Measurements from ENCODE around the gene TMEM129. TPM values are rescaled to one million over a fixed set of nuclear protein-coding genes. Genes with fewer than 3 reads are reported as not detected.
A peak's percentile ranks its signal among the peaks of the same experiment; 100 is the strongest.

Gene TMEM129
- total RNA-seq, 2 experiments from 2014 or later = 21.9 to 22.4 TPM

DNA sequence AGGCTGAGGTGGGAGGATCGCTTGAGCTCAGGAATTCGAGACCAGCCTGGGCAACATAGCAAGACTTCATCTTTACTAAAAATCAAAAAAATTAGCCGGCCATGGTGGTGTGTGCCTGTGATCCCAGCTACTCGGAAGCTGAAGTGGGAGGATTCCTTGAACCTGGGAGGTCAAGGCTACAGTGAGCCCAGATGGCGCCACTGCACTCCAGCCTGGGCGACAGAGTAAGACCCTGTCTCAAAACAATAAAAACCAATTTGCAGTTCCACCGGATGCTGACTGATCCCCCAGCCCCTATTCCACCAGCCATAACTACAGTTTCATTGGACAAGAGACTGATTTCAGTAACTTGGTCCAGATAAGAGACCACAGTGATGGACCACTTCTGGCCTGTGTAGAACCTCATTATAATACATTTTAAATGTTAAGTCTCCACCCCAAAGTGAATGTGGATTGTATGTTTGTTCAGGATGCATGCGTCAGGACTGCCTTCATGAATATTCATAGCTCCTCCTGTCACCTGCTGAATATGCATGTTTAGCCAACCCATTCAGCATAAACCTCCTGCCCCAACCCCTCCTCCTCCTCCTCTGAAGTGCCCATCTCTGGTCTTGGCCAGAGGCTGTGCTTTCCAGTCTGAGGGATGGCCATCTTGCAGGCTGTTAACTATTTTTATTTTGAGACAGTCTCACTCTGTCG lies 6.7 kb downstream of the TMEM129 start:
- no peaks in the 10 kb centered on the region for H3K27me3 Mint-ChIP-seq (ENCODE audit: low read depth)
- no peak for DNase-seq
- H3K27ac Mint-ChIP-seq = peak overlapping the region; percentile 99
- peaks cover 54% of the 10 kb centered on the region for H3K36me3 Mint-ChIP-seq (ENCODE audit: low read depth)
- peaks cover 65% of the 10 kb centered on the region for H3K4me1 Mint-ChIP-seq (ENCODE audit: low read depth)
- ChIA-PET CTCF (interaction anchor here (0.9 to 4.0 kb wide), 5 partner anchors 12 to 20 kb away, joined by 3 to 46 read pairs (median 6); no protein-coding TSS in a partner anchor), POLR2A (interaction anchor here (1.0 to 4.1 kb wide), 3 partner anchors 7 to 159 kb away, joined by 3 to 112 read pairs (median 18); partner anchors contain the start of genes TACC3 and TMEM129)
- no peaks in the 10 kb centered on the region for H3K9me3 Mint-ChIP-seq (ENCODE audit: insufficient read depth)
- ATAC-seq = no peak
- H3K4me3 Mint-ChIP-seq = peak overlapping the region; percentile 99

DNA sequence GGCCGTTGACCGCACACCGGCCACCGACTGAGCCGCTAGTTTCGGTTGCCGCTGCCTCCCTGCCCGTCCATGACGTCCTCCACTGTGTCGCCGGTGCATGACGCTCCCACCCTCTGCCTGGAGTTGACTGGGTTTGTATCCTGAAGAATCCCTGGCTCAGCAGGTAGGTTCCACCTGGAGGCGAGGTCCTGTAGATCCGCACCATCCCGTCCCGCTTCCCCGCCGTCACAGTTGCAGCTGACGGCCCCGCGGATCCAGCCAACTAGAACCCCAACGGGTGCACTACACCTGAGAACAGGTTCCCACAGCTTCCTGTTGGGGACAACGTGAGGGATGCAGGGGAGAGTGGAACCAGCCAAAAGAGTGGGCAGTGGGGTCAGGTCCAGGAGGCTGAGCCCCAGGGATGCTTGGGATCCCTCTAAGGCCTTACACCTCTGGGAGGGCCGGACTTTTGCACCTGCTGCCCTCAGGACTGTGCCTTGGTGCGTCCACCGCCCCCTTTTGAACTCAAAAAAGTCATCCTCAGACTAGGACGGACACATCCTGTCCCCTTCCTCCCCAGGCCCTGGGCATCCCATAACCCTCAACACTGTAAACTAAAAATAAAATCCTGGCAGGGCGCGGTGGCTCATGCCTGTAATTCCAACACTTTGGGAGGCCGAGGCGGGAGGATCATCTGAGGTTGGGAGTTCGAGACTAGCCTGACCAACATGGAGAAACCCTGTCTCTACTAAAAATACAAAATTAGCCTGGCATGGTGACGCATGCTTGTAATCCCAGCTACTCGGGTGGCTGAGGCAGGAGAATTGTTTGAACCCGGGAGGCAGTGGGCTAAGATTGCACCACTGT lies 7.9 kb downstream of the TMEM129 start:
- DNase-seq = no peak
- peaks cover 70% of the 10 kb centered on the region for H3K4me1 Mint-ChIP-seq (ENCODE audit: low read depth)
- H3K4me3 Mint-ChIP-seq = peak overlapping the region; percentile 99
- CTCF ChIA-PET = interaction anchor here (0.9 to 4.0 kb wide), 7 partner anchors 9 to 19 kb away, joined by 3 to 46 read pairs (median 6); partner anchors contain the start of genes TACC3 and TMEM129
- peak overlapping the region; percentile 99 for H3K27ac Mint-ChIP-seq
- peak; percentile 2 for ATAC-seq
- H3K9me3 Mint-ChIP-seq (ENCODE audit: insufficient read depth) = no peaks in the 10 kb centered on the region
- no peaks in the 10 kb centered on the region for H3K27me3 Mint-ChIP-seq (ENCODE audit: low read depth)
- H3K36me3 Mint-ChIP-seq (ENCODE audit: low read depth) = peaks cover 63% of the 10 kb centered on the region
- POLR2A ChIA-PET = interaction anchor here (0.6 to 4.1 kb wide), 9 partner anchors 8 to 756 kb away, joined by 3 to 112 read pairs (median 4); partner anchors contain the start of genes RNF4, TACC3 and TMEM129

DNA sequence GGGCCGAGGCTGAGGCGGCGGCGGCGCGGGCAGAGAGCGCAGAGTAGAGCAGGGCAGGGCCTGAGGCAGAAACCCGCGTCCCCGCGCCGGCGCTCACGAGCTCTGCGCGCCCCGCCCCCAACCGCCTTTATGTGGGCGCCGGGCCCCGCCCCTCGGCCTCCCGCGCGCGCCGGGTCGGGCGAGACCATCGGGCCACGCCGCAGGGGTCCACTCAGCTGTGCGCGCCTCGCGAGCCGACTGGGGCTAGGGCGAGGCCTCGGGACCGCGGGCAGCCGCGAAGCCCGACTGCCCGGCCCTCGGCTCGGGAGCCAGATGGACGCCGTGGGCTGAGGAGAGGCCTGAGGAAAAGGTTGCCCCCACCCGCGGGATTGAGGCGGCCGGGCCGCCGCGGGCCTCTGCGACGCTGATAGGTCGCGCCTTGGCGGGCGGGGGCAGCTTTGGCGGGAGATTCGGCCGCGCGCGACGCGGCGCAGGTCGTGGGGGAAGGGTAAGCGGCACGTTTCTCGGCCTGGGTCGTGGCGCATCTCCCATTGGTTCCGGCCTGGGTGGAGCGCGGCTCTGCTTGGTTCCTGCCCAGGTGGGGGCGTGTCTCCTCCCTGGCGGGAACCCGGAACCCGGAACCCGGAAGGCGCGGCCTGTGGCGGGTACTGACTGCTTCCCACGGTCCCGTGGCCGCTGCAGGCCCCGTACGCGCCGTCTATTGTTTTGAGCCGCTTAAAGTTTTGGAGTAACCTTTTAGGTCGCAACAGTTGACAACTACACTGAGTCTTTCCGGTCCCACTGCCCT lies 8.7 kb downstream of the TMEM129 start, which contains the start of gene SLBP:
Gene SLBP (minus strand): TSS at position 104 of the 787 bp plus-strand sequence. CDS start 131 bp downstream, outside the sequence.
- DNase-seq = peak; percentile 99
- H3K36me3 Mint-ChIP-seq (ENCODE audit: low read depth) = peaks cover 64% of the 10 kb centered on the region
- H3K4me3 Mint-ChIP-seq = peak within 1 kb of the TSS; percentile 99
- CTCF ChIA-PET = interaction anchor here (1.3 to 4.0 kb wide), 6 partner anchors 10 to 18 kb away, joined by 6 to 46 read pairs (median 6); partner anchors contain the start of genes TACC3 and TMEM129
- no peaks in the 10 kb centered on the region for H3K27me3 Mint-ChIP-seq (ENCODE audit: low read depth)
- peaks cover 75% of the 10 kb centered on the region for H3K4me1 Mint-ChIP-seq (ENCODE audit: low read depth)
- H3K27ac Mint-ChIP-seq = peak within 1 kb of the TSS; percentile 99
- POLR2A ChIA-PET = interaction anchor here (0.6 to 4.1 kb wide), 14 partner anchors 8 to 528 kb away, joined by 3 to 112 read pairs (median 4); partner anchors contain the start of genes NSD2, TACC3 and TMEM129
- no peaks in the 10 kb centered on the region for H3K9me3 Mint-ChIP-seq (ENCODE audit: insufficient read depth)
- peak; percentile 90 for ATAC-seq

DNA sequence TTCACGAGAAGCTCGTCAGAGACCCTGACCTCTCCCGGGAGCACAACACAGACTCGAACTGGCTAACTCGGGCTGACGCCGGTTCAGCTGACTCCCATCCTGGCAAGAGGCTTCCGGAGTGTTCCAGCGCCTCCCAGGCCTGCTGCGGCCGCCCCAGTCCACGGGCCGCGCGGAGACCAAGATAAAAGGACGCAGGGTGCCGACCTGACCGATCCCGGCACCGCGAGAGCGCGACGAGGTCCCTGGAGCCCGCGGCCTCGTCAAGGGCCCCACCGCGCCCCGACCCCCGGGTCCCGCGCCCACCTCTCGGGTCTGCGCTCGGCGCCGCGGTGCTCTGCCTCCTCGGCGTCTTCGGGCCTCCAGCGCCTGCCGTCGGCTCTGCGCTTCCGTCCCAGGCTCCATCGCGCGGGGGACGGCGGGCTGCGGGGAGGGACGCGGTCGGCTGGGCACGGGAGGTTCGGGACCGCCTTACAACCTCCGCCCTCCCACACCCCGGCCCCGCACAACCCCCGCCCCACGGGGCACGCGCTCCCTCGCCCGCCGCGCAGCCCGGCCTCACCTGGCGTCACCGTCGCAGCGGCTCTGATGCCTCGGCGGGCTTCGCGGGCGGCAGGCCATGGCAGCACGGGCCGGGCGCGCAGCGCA lies 9.4 kb downstream of the TMEM129 start:
- CTCF ChIA-PET = interaction anchor here (1.3 to 4.0 kb wide), 5 partner anchors 10 to 18 kb away, joined by 6 to 46 read pairs (median 6); partner anchors contain the start of genes TACC3 and TMEM129
- POLR2A ChIA-PET = interaction anchor here (0.6 to 4.1 kb wide), 13 partner anchors 8 to 1542 kb away, joined by 3 to 112 read pairs (median 4); partner anchors contain the start of genes NSD2, TACC3 and TMEM129
- DNase-seq = peak; percentile 49
- H3K9me3 Mint-ChIP-seq (ENCODE audit: insufficient read depth) = no peaks in the 10 kb centered on the region
- H3K27ac Mint-ChIP-seq = peak overlapping the region; percentile 99
- peaks cover 71% of the 10 kb centered on the region for H3K4me1 Mint-ChIP-seq (ENCODE audit: low read depth)
- H3K36me3 Mint-ChIP-seq (ENCODE audit: low read depth) = peaks cover 64% of the 10 kb centered on the region
- peak; percentile 1 for ATAC-seq
- H3K27me3 Mint-ChIP-seq (ENCODE audit: low read depth) = no peaks in the 10 kb centered on the region
- peak overlapping the region; percentile 89 for H3K4me3 Mint-ChIP-seq

DNA sequence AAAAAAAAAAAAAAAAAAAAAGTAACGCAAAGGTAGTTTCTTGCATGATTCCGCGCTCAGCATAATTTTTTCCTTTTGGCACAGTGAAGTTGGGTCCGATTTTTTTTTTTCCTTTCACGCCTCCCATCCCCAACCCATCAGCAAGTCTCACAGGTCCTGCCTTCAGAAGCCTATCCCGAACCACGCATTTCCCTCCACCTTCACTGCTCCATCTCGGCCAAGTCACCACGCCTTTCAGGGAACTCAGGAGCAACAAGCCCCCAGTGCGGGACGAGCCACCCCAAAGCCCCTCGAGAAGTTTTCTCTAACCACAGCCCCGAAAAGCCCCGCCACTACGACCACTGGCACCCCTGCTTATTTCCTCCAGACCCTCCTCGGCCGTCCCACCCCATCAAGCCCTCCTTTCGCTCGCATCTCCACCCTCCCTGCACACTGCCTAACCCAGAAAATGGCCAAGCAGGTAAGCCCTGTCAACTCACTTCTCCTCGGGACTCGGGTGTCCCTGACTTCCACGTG lies 10.0 kb downstream of the TMEM129 start:
- Mint-ChIP-seq H3K4me1 (ENCODE audit: low read depth) (peaks cover 69% of the 10 kb centered on the region), H3K9me3 (ENCODE audit: insufficient read depth) (no peaks in the 10 kb centered on the region), H3K27ac (peak overlapping the region; percentile 90), H3K36me3 (ENCODE audit: low read depth) (peaks cover 67% of the 10 kb centered on the region), H3K4me3 (peak overlapping the region; percentile 89), H3K27me3 (ENCODE audit: low read depth) (no peaks in the 10 kb centered on the region)
- ATAC-seq (no peak), DNase-seq (no peak)
- ChIA-PET POLR2A (interaction anchor here (0.6 to 4.1 kb wide), 5 partner anchors 11 to 1542 kb away, joined by 3 to 112 read pairs (median 11); partner anchors contain the start of genes TACC3 and TMEM129), CTCF (interaction anchor here (1.3 to 4.0 kb wide), 6 partner anchors 11 to 19 kb away, joined by 3 to 46 read pairs (median 6); partner anchors contain the start of genes TACC3 and TMEM129)

DNA sequence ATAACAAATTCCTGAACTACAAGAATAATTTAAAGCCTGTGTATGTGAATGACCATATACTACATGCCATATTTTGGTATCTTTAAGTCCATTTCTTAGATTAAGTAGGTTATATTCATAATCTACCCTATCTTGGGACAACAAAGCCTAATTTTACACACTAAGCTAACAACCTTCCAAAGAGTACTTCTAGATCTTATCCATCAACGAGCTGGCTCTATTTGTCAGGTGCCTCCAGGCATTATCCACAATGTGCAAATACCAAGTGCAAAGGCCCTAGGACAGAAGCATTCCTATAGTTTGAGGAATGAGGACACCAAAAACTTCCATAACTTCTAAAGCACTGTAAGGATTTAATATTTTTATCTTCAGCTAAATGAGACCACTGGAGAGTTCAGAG lies 12.5 kb downstream of the TMEM129 start:
- no peak for ATAC-seq
- DNase-seq = no peak
- H3K4me1 Mint-ChIP-seq (ENCODE audit: low read depth) = peaks cover 66% of the 10 kb centered on the region
- no peaks in the 10 kb centered on the region for H3K9me3 Mint-ChIP-seq (ENCODE audit: insufficient read depth)
- peak overlapping the region; percentile 55 for H3K27ac Mint-ChIP-seq
- H3K4me3 Mint-ChIP-seq = peak overlapping the region; percentile 89
- POLR2A ChIA-PET = interaction anchor here (0.8 to 3.0 kb wide), 7 partner anchors 8 to 18 kb away, joined by 3 to 17 read pairs (median 7); partner anchors contain the start of genes TACC3 and TMEM129
- CTCF ChIA-PET = interaction anchor here (1.0 to 10.0 kb wide), 5 partner anchors 15 to 201 kb away, joined by 3 to 131 read pairs (median 5); no protein-coding TSS in a partner anchor
- H3K36me3 Mint-ChIP-seq (ENCODE audit: low read depth) = peaks cover 69% of the 10 kb centered on the region
- H3K27me3 Mint-ChIP-seq (ENCODE audit: low read depth) = no peaks in the 10 kb centered on the region

DNA sequence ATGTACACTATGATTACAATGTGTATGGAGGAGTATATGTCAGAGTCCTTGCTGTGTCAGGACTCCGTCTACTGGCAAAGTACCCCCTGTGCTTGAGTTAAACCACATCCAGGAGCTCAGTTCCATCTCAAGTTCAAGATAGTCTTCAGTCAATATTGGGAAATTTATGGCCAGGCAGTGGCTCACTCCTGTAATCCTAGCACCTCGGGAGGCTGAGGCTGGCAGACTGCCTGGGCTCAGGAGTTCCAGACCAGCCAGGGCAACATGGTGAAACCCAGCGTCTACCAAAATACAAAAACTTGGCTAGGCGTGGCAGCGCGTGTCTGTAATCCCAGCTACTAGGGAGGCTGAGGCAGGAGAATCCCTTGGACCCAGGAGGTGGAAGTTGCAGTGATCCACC lies 14.8 kb downstream of the TMEM129 start:
- H3K36me3 Mint-ChIP-seq (ENCODE audit: low read depth) = peaks cover 76% of the 10 kb centered on the region
- ChIA-PET CTCF (interaction anchor here (10.0 kb wide), 1 partner anchor 13 kb away, joined by 131 read pairs; no protein-coding TSS in a partner anchor), POLR2A (interaction anchor here (0.8 to 2.3 kb wide), 2 partner anchors 13 to 15 kb away, joined by 3 to 5 read pairs; no protein-coding TSS in a partner anchor)
- no peak overlapping the region for H3K4me3 Mint-ChIP-seq
- peaks cover 73% of the 10 kb centered on the region for H3K4me1 Mint-ChIP-seq (ENCODE audit: low read depth)
- DNase-seq = no peak
- H3K9me3 Mint-ChIP-seq (ENCODE audit: insufficient read depth) = no peaks in the 10 kb centered on the region
- H3K27me3 Mint-ChIP-seq (ENCODE audit: low read depth) = no peaks in the 10 kb centered on the region
- no peak overlapping the region for H3K27ac Mint-ChIP-seq
- no peak for ATAC-seq

DNA sequence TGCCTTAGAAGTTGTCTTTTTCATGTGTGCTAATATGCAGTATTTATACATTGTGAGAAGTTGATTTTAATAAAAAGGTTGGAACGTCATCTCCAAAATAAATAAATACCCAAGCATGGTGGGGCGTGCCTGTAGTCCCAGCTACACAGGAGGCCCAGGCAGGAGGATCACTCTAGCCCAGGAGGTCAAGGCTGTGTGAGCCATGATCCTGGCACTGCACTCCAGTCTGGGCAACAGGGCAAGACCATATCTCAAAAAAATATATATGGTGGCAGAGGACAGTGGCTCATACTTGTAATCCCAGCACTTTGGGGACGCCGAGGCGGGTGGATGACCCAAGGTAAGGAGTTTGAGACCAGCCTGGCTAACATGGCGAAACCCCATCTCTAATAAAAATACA lies 15.4 kb downstream of the TMEM129 start:
- Mint-ChIP-seq H3K27me3 (ENCODE audit: low read depth) (no peaks in the 10 kb centered on the region), H3K36me3 (ENCODE audit: low read depth) (peaks cover 74% of the 10 kb centered on the region), H3K27ac (no peak overlapping the region), H3K4me3 (no peak overlapping the region), H3K9me3 (ENCODE audit: insufficient read depth) (no peaks in the 10 kb centered on the region), H3K4me1 (ENCODE audit: low read depth) (peaks cover 68% of the 10 kb centered on the region)
- ChIA-PET POLR2A (interaction anchor here (0.9 to 2.3 kb wide), 2 partner anchors 12 to 15 kb away, joined by 3 to 5 read pairs; partner anchors contain the start of genes TACC3 and TMEM129), CTCF (interaction anchor here (10.0 kb wide), 1 partner anchor 13 kb away, joined by 131 read pairs; no protein-coding TSS in a partner anchor)
- ATAC-seq = no peak
- no peak for DNase-seq

DNA sequence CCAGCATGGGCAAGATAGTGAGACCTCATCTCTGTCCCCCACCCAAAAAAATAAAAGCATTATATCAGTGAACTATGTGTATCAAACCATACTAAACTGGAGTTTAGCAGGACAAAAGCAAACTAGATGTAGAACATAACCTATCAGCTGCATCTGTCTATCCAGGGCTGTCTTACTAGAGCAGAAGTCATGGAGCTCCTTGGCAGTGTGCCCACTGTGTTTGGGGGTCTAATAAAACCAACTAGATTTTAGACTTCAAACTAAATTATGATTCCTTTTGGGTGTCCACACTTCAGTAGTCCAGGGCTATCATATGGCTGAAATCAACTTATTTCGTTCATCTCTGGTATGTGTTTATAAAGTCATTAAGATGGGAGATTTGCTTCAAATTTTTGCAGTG lies 17.3 kb downstream of the TMEM129 start:
- ATAC-seq (no peak), DNase-seq (no peak)
- Mint-ChIP-seq H3K27ac (peak overlapping the region; percentile 40), H3K9me3 (ENCODE audit: insufficient read depth) (no peaks in the 10 kb centered on the region), H3K4me1 (ENCODE audit: low read depth) (peaks cover 50% of the 10 kb centered on the region), H3K36me3 (ENCODE audit: low read depth) (peaks cover 71% of the 10 kb centered on the region), H3K4me3 (no peak overlapping the region), H3K27me3 (ENCODE audit: low read depth) (no peaks in the 10 kb centered on the region)
- ChIA-PET CTCF (interaction anchor here (1.3 to 10.0 kb wide), 3 partner anchors 11 to 26 kb away, joined by 4 to 131 read pairs (median 4); no protein-coding TSS in a partner anchor), POLR2A (interaction anchor here (1.3 kb wide), 1 partner anchor 8 kb away, joined by 7 read pairs; the partner anchor contains the start of gene SLBP)

All from activated CD8-positive, alpha-beta T cell treated with anti-CD3 and anti-CD28 coated beads, Interleukin-2, amount 10 ng/mL, durations not matched to agents 7 days and 5 days (primary cell).